H1 (cell line): Measurements from ENCODE around the gene RAB1B. TPM values are rescaled to one million over a fixed set of nuclear protein-coding genes. Genes with fewer than 3 reads are reported as not detected.

Source experiments
- CEBPB ChIP-seq: IDR thresholded peaks from 2 replicates; pipeline ENCODE4 v1.6.1; 2012; ENCODE audit warnings: low read depth, low read length
- CTBP2 ChIP-seq: IDR thresholded peaks from 2 replicates; pipeline ENCODE4 v1.7.0; 2011; ENCODE audit warnings: borderline replicate concordance, mild to moderate bottlenecking, moderate library complexity, mixed read lengths, low read length; ENCODE audit not compliant: insufficient read depth, insufficient read length
- POLR2A ChIP-seq, 2 experiments: IDR thresholded peaks; 1 replicate in 1 of 2; 2 replicates in 1 of 2; pipeline ENCODE4 v1.6.1; 2011; ENCODE audit warnings: low read depth in 2 of 2, low read length in 2 of 2, mild to moderate bottlenecking in 2 of 2; ENCODE audit errors: control extremely low read depth in 1 of 2
- SIN3A ChIP-seq, 2 experiments: IDR thresholded peaks in 1 of 2; conservative IDR thresholded peaks in 1 of 2; 2 replicates each; pipeline ENCODE4 v1.6.1; 2011 to 2012; ENCODE audit warnings: low read length in 2 of 2, improper control_type of control experiment in 1 of 2, low read depth in 1 of 2, mild to moderate bottlenecking in 1 of 2
- polyA plus RNA-seq, 7 experiments: library from polyadenylated mRNA; depleted of rRNA in 3 of 7; stranded (reverse) in 5 of 7; unstranded in 2 of 7; fragments of >200 nt in 5 of 7; fragments of 200-250 nt in 2 of 7; gene quantifications; 1 replicate in 5 of 7; 2 replicates in 1 of 7; 4 replicates in 1 of 7; pipeline versions ENCODE4 v1.2.1 to v1.2.3, GENCODE V29; 2011 to 2013; ENCODE audit warnings: missing spikeins in 2 of 7, mixed read lengths in 2 of 7
- total RNA-seq: library from RNA; stranded (reverse); fragmentation: NEBNext Ultra II Directional; extraction: Animal tissue kit (Norgen Biotek cat#: 25700); gene quantifications from 2 replicates; pipeline ENCODE4 v1.2.1, GENCODE V29; 2021

RAB1B gene
- total and polyA plus RNA-seq, 2 of the 8 experiments (the other 6 are each of a cell fraction or from before 2014, with no cell fraction given), result 100 to 217 TPM

- TF ChIP-seq POLR2A (IDR thresholded peaks at IDR 0.05; ENCODE audit: control extremely low read depth in 1 of 2, low read depth in 2 of 2, low read length in 2 of 2) (no peak), CEBPB (no peak), CTBP2 (no peak), SIN3A (conservative IDR thresholded peaks at IDR 0.05 in 1 of 2, IDR thresholded peaks at IDR 0.05 in 1 of 2; ENCODE audit: low read depth in 1 of 2, low read length in 2 of 2) (no peak)
Observed at GRCh38 chr11:66240781-66241136, 27.7 kb upstream of the RAB1B start (continued).
